Thyroid gland (tissue), 4 donors: ENCODE measurements around the gene OPTC.

Experiments used
- CTCF ChIP-seq, 6 experiments: fragments of 200-600 bp in 3 of 6; fragments of 450-650 bp in 3 of 6; sonication (generic) in 3 of 6; IDR thresholded peaks; one replicate each; pipeline ENCODE4 v1.5.1; 2016 to 2019; ENCODE audit warnings: antibody characterized with exemption in 6 of 6, mild to moderate bottlenecking in 2 of 6, inconsistent platforms in 1 of 6, moderate library complexity in 1 of 6
- POLR2A ChIP-seq, 2 donors: fragments of 450-650 bp; IDR thresholded peaks; one replicate each; pipeline ENCODE4 v1.6.1; 2017; ENCODE audit warnings: antibody characterized with exemption in 2 of 2, mild to moderate bottlenecking in 2 of 2, moderate library complexity in 1 of 2

- TF ChIP-seq CTCF (IDR thresholded peaks at IDR 0.05), result no peak
- no peak for TF ChIP-seq POLR2A (IDR thresholded peaks at IDR 0.05)
Observed at GRCh38 chr1:203492748-203493130, 1.2 kb upstream of the OPTC start.
